CD4-positive, alpha-beta T cell treated with Interleukin-17A for 1 hour (primary cell): ENCODE measurements around the gene FAM9A.
A peak's percentile ranks its signal among the peaks of the same experiment; 100 is the strongest.
"Not testable (repeated sequence)": the region's sequence is repeated elsewhere in the genome, so short reads cannot be mapped to it uniquely, and the experiment has no call there.

Source experiments
- DNase-seq: peaks from one replicate; pipeline ENCODE4 v3.0.0-alpha.2; 2020

FAM9A gene

GRCh38 chrX:8800351-8800750 lies 832 bp downstream of the FAM9A start:
- not testable (repeated sequence) for DNase-seq

- DNase-seq = not testable (repeated sequence)
These were observed 1.9 kb downstream of the FAM9A start for GRCh38 chrX:8799281-8799680.

- not testable (repeated sequence) for DNase-seq
These were observed 2.5 kb downstream of the FAM9A start for GRCh38 chrX:8798702-8799101.

GRCh38 chrX:8787119-8787518 lies 14.1 kb downstream of the FAM9A start:
- DNase-seq = not testable (repeated sequence)

- no peak for DNase-seq
These were observed 17.0 kb downstream of the FAM9A start for GRCh38 chrX:8784162-8784561.

- no peak for DNase-seq
These were observed 17.5 kb downstream of the FAM9A start for GRCh38 chrX:8783714-8784098.

GRCh38 chrX:8783097-8783713 lies 18.0 kb downstream of the FAM9A start:
- peak; percentile 36 for DNase-seq

- no peak for DNase-seq
These were observed 18.6 kb downstream of the FAM9A start for GRCh38 chrX:8782595-8782994.

GRCh38 chrX:8781921-8782320 lies 19.3 kb downstream of the FAM9A start:
- not testable (repeated sequence) for DNase-seq

GRCh38 chrX:8773117-8773516 lies 28.1 kb downstream of the FAM9A start:
- no peak for DNase-seq

- DNase-seq = no peak
These were observed 41.2 kb downstream of the FAM9A start for GRCh38 chrX:8760021-8760420.

GRCh38 chrX:8758706-8759105 lies 42.5 kb downstream of the FAM9A start:
- DNase-seq = not testable (repeated sequence)

GRCh38 chrX:8757609-8758389 lies 43.4 kb downstream of the FAM9A start:
- DNase-seq = not testable (repeated sequence)

GRCh38 chrX:8755813-8756212 lies 45.4 kb downstream of the FAM9A start:
- DNase-seq = no peak

GRCh38 chrX:8755116-8755515 lies 46.1 kb downstream of the FAM9A start:
- DNase-seq = no peak

GRCh38 chrX:8749697-8750096 lies 51.5 kb downstream of the FAM9A start:
- no peak for DNase-seq

- peak; percentile 37 for DNase-seq
These were observed 52.3 kb downstream of the FAM9A start for GRCh38 chrX:8748855-8749254.

GRCh38 chrX:8743126-8743732 lies 58.0 kb downstream of the FAM9A start:
- peak; percentile 48 for DNase-seq

- DNase-seq = no peak
These were observed 59.2 kb downstream of the FAM9A start for GRCh38 chrX:8741981-8742380.
